Adrenal gland (tissue), 5 donors: ENCODE results near the gene SAMD1.

Experiments
- POLR2A ChIP-seq, 2 donors: fragments of 450-650 bp; IDR thresholded peaks; one replicate each; pipeline ENCODE4 v1.6.1; 2017; ENCODE audit warnings: antibody characterized with exemption in 2 of 2, mild to moderate bottlenecking in 2 of 2, moderate library complexity in 1 of 2
- TF ChIP-seq, protein P1 (sequence below), 6 experiments: fragments of 450-650 bp in 4 of 6; fragments of 200-600 bp in 2 of 6; sonication (generic) in 1 of 6; IDR thresholded peaks; 1 replicate in 5 of 6; 2 replicates in 1 of 6; pipeline versions ENCODE4 v1.5.1 to v1.8.0; 2016 to 2021; ENCODE audit warnings: antibody characterized with exemption in 6 of 6, mild to moderate bottlenecking in 2 of 6, moderate library complexity in 1 of 6
- donor health status: DM: no; HTN: no; CAD: no.

DNA sequence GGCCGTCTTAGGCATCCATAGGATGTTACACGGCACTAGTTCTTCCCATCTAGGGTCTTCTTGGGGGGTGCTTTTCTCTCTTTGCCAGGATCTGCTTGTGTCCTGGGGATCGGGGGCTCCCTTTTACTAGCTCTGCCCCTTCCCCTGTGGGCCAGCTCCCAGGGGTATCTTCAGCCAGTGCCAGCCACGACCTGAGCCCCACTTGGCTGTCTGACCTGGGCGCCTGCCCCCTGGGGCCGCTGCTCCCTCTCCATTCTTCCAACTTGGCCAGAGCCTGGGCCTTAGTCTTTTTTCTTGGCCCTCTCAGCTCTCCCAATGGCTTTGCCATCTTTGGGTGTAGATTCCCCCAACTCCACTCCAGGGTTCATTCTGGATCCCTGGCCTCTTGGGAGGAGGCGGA, 23.9 kb upstream of the SAMD1 start:
- TF ChIP-seq, protein P1, sequence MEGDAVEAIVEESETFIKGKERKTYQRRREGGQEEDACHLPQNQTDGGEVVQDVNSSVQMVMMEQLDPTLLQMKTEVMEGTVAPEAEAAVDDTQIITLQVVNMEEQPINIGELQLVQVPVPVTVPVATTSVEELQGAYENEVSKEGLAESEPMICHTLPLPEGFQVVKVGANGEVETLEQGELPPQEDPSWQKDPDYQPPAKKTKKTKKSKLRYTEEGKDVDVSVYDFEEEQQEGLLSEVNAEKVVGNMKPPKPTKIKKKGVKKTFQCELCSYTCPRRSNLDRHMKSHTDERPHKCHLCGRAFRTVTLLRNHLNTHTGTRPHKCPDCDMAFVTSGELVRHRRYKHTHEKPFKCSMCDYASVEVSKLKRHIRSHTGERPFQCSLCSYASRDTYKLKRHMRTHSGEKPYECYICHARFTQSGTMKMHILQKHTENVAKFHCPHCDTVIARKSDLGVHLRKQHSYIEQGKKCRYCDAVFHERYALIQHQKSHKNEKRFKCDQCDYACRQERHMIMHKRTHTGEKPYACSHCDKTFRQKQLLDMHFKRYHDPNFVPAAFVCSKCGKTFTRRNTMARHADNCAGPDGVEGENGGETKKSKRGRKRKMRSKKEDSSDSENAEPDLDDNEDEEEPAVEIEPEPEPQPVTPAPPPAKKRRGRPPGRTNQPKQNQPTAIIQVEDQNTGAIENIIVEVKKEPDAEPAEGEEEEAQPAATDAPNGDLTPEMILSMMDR (IDR thresholded peaks at IDR 0.05) = no peak
- TF ChIP-seq POLR2A (IDR thresholded peaks at IDR 0.05) = no peak
